Right lobe of liver (tissue), 4 donors: ENCODE measurements around the gene THSD8.

Experiments
- CTCF ChIP-seq, 4 donors: fragments of 200-600 bp in 3 of 4; fragments of 450-650 bp in 1 of 4; IDR thresholded peaks; one replicate each; pipeline versions ENCODE4 v1.5.1 to v1.8.0; 2016 to 2022; ENCODE audit warnings: antibody characterized with exemption in 4 of 4, mild to moderate bottlenecking in 2 of 4
- POLR2A ChIP-seq: fragments of 450-650 bp; IDR thresholded peaks from one replicate; pipeline ENCODE4 v1.6.1; 2017; ENCODE audit warnings: antibody characterized with exemption, mild to moderate bottlenecking
- donor health status: DM: no; HTN: no; CAD: no.
- donor health status: DM: no; HTN: no; CAD: no.
- donor health status: DM: no; HTN: yes; CAD: no.

- TF ChIP-seq CTCF (IDR thresholded peaks at IDR 0.05) (no peak), POLR2A (no peak)
Observed at GRCh38 chr19:12792853-12793289, 9.0 kb upstream of the THSD8 start.
